K562 (cell line): ENCODE results near the gene WIF1. TPM values are rescaled to one million over a fixed set of nuclear protein-coding genes. Genes with fewer than 3 reads are reported as not detected.

ENCODE experiments used
- CHAMP1 ChIP-seq: fragments of 450-650 bp; IDR thresholded peaks from 2 replicates; pipeline ENCODE4 v1.6.1; 2016; ENCODE audit warnings: mild to moderate bottlenecking
- FOSL1 ChIP-seq: fragments of 200-800 bp; sonication (Bioruptor generic); conservative IDR thresholded peaks from 2 replicates; pipeline ENCODE4 v1.6.1; 2016; ENCODE audit warnings: missing genetic modification characterization, missing compliant biosample characterization
- FOXM1 ChIP-seq, 2 experiments: fragments of 450-650 bp in 1 of 2; sonication (generic) in 1 of 2; formaldehyde crosslinking in 1 of 2; IDR thresholded peaks; 2 replicates each; pipeline versions ENCODE4 v1.6.1 to v1.9.0; 2017 to 2022; ENCODE audit warnings: low read depth in 2 of 2, mild to moderate bottlenecking in 2 of 2, missing genetic modification reagents in 1 of 2, moderate library complexity in 1 of 2
- GABPB2 ChIP-seq: fragments of 250-450 bp; sonication (Bioruptor Pico); conservative IDR thresholded peaks from 2 replicates; pipeline ENCODE4 v1.5.1; 2021; ENCODE audit warnings: mild to moderate bottlenecking
- HDAC8 ChIP-seq: fragments of 450-650 bp; IDR thresholded peaks from 2 replicates; pipeline ENCODE4 v1.6.1; 2016; ENCODE audit warnings: mild to moderate bottlenecking, missing genetic modification characterization, moderate library complexity, missing compliant biosample characterization
- MXD1 ChIP-seq: fragments of 250-450 bp; sonication (Bioruptor Pico); IDR thresholded peaks from 2 replicates; pipeline ENCODE4 v1.8.0; 2021; ENCODE audit warnings: borderline replicate concordance, mild to moderate bottlenecking, moderate library complexity; ENCODE audit not compliant: poor library complexity, severe bottlenecking
- PML ChIP-seq: IDR thresholded peaks from 2 replicates; pipeline ENCODE4 v1.6.1; 2012; ENCODE audit warnings: low read length, inconsistent platforms
- SAFB2 ChIP-seq: fragments of 200-400 bp; formaldehyde crosslinking; IDR thresholded peaks from 2 replicates; pipeline ENCODE4 v1.6.1; 2018; ENCODE audit warnings: borderline replicate concordance, low read length, low read depth, moderate library complexity; ENCODE audit not compliant: severe bottlenecking
- SAP30 ChIP-seq: fragments of 200-600 bp; sonication (generic); IDR thresholded peaks from 2 replicates; pipeline ENCODE4 v1.6.1; 2012; ENCODE audit warnings: borderline replicate concordance, low read depth, mild to moderate bottlenecking, moderate library complexity, low read length, control low read depth, inconsistent platforms; ENCODE audit not compliant: insufficient read depth, poor library complexity, severe bottlenecking
- SRF ChIP-seq, 2 experiments: fragments of 250-450, 450-650 bp in 1 of 2; sonication (Bioruptor Pico) in 1 of 2; sonication (generic) in 1 of 2; formaldehyde crosslinking; IDR thresholded peaks; 2 replicates each; pipeline versions ENCODE4 v1.5.0 to v1.5.1; 2020 to 2022; ENCODE audit warnings: mild to moderate bottlenecking in 1 of 2, missing genetic modification reagents in 1 of 2
- THRB ChIP-seq: fragments of 450-650 bp; formaldehyde crosslinking; conservative IDR thresholded peaks from 2 replicates; pipeline ENCODE4 v1.4.0; 2022; ENCODE audit warnings: mild to moderate bottlenecking, missing genetic modification characterization
- ZNF280A ChIP-seq: fragments of 450-650 bp; IDR thresholded peaks from 2 replicates; pipeline ENCODE4 v1.6.1; 2018; ENCODE audit warnings: mild to moderate bottlenecking, low read depth; ENCODE audit not compliant: partially characterized antibody
- ZNF3 ChIP-seq: fragments of 250-450 bp; sonication (Bioruptor Pico); IDR thresholded peaks from 2 replicates; pipeline ENCODE4 v1.5.0; 2021; ENCODE audit warnings: mild to moderate bottlenecking, moderate library complexity
- ZNF41 ChIP-seq: fragments of 250-450 bp; sonication (Bioruptor Pico); conservative IDR thresholded peaks from 2 replicates; pipeline ENCODE4 v1.4.0; 2020; ENCODE audit warnings: mild to moderate bottlenecking
- ZNF444 ChIP-seq: fragments of 250-450 bp; sonication (Bioruptor Pico); IDR thresholded peaks from 2 replicates; pipeline ENCODE4 v1.4.0; 2020; ENCODE audit warnings: mild to moderate bottlenecking, moderate library complexity
- ZNF512 ChIP-seq: IDR thresholded peaks from 2 replicates; pipeline ENCODE4 v1.6.1; 2016; ENCODE audit warnings: missing genetic modification characterization, missing compliant biosample characterization
- ZNF695 ChIP-seq: fragments of 450-650 bp; formaldehyde crosslinking; IDR thresholded peaks from 2 replicates; pipeline ENCODE4 v1.4.0; 2020; ENCODE audit warnings: mild to moderate bottlenecking, moderate library complexity
- polyA plus RNA-seq, 8 experiments: library from polyadenylated mRNA; depleted of rRNA in 4 of 8; stranded (reverse) in 5 of 8; unstranded in 3 of 8; fragments of >200 nt; fragmentation: Nextera tagmentation in 2 of 8; fragmentation: Illumina TruSeq in 1 of 8; extraction: Ambion mirVana in 2 of 8; extraction: Trizol in 1 of 8; gene quantifications; 2 replicates each; pipeline versions ENCODE4 v1.2.1 to v1.2.3, GENCODE V29; 2011 to 2014; ENCODE audit warnings: inconsistent platforms in 1 of 8, missing spikeins in 1 of 8
- total RNA-seq, 7 experiments: library from RNA; depleted of rRNA in 6 of 7; stranded (reverse); fragments of >200 nt in 6 of 7; fragmentation: Illumina TruSeq in 2 of 7; extraction: Trizol in 2 of 7; gene quantifications; 2 replicates each; pipeline versions ENCODE4 v1.2.1 to v1.2.3, GENCODE V29; 2011 to 2021; ENCODE audit warnings: low replicate concordance in 1 of 7

Gene WIF1
- total and polyA plus RNA-seq, 9 of the 15 experiments (the other 6 are each of a cell fraction or from before 2014, with no cell fraction given): not detected

GRCh38 chr12:65169320-65170208 lies 48.5 kb upstream of the WIF1 start, which contains the start of gene LEMD3 (continued):
- TF ChIP-seq FOXM1 (IDR thresholded peaks at IDR 0.05; ENCODE audit: low read depth) (no peak), FOXM1 (CRISPR knock-in tag; IDR thresholded peaks at IDR 0.05; ENCODE audit: low read depth) (peak; percentile 87), HDAC8 (tag) (no peak), ZNF695 (CRISPR knock-in tag) (no peak), ZNF41 (CRISPR knock-in tag) (no peak; the same call in 1 of the 2 replicates), PML (peak; percentile 68), ZNF444 (CRISPR knock-in tag) (no peak), FOSL1 (tag) (no peak), MXD1 (CRISPR knock-in tag) (no peak), SAFB2 (no peak), ZNF3 (no peak), THRB (CRISPR knock-in tag) (no peak), CHAMP1 (no peak), SRF (CRISPR knock-in tag; IDR thresholded peaks at IDR 0.05) (peak in 1 of 2 experiments; percentile 60; a peak in 2 of 4 replicates), GABPB2 (CRISPR knock-in tag) (no peak), ZNF280A (no peak), ZNF512 (no peak), SAP30 (no peak)
